HG03139 (cell line): ENCODE results near the gene RGS12.

ENCODE experiments used
- ATAC-seq: cut with Tn5 transposase; IDR thresholded peaks from one replicate; pipeline ENCODE4 v1.9.1; 2021; ENCODE audit not compliant: unreplicated experiment

The RGS12 gene

DNA sequence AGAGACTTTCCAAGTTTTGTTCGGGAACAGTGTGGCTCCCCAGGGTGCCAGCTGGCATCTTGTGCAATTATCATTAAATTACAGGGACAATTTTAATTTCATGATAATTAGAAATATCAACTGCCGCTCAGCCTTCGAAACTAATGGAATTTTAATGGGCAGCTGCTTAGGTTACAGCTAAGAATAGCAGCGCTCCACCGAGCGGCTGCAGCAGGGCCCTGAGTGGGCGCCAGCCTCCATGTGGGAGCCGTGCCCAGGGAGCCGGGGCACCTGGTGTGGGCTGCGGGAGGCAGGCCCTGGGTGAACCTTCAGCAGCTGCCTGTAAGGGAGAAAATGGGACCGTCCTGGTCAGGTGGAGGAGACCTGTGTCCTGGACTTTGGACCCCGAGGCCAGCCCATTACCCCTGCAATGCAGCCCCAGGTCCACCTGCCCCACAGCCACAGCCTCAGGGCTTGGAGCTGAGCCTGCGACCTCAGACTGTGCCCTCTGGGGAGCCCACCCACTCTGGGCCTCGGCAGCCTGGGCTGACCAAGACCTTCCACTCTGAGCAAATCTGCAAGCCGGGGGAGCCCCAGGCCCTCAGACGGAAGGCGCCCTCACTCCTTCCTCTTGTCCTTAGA is 22.7 kb upstream of the RGS12 start:
- ATAC-seq = no peak

DNA sequence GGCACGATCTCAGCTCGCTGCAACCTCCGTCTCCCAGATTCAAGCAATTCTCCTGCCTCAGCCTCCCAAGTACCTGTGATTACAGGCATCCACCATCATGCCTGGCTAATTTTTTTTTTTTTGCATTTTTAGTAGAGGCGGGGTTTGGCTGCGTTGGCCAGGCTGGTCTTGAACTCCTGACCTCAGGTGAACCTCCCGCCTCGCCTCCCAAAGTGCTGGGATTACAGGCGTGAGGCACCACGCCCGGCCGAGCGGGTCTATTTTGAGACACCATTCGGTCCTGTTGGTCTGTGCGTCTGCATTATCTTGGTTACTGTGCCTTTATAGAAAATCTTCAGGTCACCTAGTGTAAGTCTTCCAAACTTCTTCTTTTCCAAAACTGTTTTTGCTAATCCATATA is 21.7 kb upstream of the RGS12 start:
- no peak for ATAC-seq

DNA sequence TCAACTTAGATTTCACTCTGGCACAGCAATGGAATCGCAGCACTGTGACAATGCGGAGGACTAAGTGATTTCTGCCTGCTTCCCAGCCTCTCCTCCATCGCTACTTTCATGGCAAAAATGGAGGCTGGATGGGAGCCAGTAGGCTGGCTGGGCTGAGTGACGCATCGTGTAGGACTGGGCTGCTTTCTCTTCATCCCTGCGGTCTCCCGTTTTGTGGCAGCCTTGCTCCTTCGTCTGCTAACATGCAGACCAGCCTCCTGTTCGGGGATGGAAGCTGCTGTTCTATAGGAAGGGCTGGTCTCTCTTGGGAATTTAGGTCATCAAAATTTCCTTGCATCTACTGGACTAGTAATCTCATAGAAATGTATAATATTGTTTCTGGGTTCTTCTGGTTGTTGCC is 15.8 kb upstream of the RGS12 start:
- no peak for ATAC-seq

DNA sequence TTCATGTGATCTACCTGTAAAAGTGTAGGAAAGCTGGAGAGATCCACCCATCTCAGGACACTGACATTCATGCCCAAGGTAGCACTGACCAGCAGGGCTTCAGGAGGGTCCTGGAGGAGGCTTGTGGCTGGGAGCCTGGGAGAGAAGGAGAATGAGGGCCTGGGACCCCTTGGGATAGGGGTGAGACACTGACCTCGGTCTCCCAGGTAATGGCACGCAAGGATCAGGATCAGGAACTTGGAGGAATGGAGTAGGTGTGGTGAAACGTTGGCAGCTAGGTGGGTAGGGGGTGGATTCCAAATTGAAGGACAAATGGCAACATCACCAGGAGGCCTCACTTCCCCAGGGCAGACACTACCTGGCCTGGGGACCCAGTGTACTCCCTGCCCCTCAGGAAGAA is 12.4 kb upstream of the RGS12 start:
- ATAC-seq = no peak

DNA sequence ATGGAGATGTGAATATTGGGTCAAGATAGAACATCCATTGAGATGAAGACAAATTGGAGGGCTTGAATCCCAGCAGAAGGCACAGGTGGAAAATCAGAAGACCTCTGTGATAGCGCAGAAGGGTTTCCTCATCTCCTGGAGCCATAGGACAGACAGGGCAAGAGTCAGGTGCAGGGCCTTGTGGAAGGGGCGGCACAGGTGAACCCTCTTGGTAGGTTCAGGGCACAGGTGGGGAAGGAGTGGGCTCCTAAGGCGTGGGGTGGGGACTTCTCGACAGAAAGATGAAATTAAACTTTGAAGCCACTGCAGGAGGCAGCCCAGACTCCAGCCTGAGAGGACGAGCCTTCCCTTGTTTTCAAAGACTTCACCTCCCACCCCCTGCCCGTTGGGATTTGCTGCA is 9.3 kb upstream of the RGS12 start:
- ATAC-seq = no peak

DNA sequence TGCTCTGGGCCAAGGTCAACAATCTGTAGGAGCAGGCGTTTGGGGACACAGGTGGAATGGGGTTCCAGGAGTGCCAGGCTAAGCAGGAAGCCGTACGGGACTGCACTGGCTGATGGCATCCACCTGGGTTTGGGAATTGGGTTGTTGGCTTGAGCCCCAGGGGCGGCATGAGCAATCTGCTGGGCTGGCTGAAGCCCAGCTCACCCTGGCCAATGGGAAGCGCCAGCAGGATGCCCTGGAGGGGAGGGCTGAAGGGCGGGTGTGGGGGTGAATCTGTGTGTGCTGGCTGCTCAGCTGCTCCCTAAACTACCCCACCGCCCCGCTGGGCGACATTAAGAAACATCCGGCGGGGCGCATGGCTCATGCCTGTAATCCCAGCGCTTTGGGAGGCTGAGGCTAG is 8.9 kb upstream of the RGS12 start:
- ATAC-seq = no peak

DNA sequence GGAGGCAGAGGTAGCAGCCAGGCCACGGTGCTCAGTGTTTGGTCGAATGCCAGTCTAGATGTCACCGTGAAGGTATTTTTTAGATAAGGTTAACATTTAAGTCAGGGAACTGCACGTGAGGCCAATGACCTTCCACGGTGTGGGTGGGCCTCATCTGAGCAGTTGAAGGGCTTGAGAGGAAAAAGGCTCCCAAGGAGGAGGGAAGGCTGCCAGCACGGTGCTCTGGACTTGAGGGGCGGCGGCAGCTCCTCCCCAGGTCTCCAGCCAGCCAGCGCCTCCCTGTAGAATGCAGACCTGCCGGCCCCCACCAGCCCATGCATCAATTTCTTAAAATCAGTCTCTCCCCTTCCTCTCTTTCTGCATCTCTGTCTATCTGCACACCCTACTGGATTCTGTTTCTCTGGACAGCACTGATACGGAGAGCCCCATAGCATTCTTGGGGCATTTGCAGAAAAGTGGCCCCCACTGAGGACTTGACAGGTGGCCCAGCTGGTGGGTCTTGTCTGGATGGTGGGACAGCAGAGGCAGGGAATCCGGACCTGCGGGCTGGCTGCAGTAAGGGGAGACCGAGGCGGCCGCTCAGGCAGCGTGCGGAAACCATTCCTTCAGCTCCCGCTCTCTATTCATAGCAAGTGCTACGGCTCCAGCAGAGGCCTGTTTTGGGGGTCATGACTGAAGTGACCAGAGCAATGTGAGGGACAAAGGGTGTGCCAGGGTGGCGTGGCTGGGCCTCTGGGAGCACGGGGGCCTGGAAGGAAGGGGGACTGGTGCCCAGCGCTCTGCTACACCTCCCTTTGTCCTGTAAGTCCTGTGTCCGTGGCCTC is 7.9 kb upstream of the RGS12 start:
- ATAC-seq = no peak

DNA sequence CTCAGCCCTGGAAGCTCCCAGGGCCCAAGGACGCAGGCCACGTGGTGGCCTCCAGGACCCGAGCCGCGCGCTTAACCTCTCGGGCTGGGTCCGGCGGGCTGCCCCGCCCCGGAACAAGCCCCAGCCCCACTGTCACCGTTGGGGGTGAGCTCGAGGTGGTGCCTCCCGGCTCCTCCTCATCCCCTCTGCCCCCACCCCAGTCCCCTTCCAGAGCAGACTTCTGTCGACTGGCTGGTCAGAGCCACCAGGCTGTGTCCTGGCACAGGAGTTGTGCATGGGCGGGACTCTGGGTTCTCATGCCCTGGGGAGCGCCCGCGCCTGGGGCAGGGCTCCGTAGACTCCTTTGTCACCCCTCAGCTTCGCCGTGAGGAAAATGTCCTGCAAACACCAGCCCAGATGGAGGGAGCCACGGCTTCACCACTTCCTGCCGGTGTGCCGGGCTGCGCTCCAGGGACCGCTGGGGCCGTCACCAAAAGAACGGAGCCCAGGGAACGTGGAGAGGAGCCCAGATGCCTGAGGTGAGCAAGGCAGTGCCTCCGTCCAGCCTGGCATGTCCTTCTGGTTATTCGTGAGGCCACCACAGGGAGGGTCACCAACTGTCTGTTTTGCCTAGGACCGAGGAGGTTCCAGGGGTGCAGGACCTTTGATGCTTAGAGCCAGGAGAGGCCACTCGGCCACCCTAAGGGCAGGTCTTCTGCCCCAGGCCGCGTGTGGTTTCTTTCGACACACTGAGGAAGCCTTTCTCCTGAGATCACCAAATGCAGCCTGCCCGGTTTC is 7.1 kb upstream of the RGS12 start:
- ATAC-seq = peak; percentile 76

DNA sequence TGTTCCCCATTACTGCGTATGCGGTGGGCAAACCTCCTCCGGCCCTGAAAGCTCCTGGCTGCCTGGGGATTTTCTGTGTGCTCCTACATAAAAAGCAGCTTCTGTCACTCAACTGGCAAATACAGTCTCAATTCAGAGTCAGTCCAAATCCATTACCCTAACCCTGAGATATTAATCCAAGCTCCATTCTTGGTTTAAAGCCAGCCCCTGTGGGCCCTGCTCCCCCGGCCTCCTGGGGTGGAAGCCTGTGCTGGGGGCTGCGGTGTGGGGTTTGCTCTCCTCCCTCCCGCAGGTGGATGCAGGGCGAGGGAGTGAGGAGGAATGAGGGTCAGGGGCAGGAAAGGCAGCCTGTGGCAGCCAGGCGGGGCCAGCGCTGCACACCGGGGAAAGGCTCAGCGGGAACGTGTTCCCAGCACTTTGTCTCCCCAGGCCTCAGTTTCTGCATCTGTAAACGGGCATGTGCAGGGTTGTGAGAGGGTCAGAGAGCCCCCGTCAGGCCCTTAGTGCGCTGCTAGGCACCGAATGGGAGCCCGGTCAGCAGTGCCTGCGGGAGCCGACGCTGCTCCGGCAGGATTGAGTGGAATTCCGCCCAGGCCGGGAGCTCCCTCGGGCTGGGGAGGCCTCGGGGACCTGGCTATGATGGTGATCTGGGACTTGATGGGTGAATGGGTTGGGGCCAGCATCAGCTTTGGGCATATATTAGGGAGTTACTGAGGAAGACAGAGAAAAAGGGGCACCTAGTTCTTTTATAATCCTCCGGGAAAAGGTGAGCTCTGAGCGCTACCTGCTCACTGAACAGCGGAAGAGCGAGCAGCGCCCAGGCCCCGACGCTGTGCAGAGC is 6.3 kb upstream of the RGS12 start:
- no peak for ATAC-seq

DNA sequence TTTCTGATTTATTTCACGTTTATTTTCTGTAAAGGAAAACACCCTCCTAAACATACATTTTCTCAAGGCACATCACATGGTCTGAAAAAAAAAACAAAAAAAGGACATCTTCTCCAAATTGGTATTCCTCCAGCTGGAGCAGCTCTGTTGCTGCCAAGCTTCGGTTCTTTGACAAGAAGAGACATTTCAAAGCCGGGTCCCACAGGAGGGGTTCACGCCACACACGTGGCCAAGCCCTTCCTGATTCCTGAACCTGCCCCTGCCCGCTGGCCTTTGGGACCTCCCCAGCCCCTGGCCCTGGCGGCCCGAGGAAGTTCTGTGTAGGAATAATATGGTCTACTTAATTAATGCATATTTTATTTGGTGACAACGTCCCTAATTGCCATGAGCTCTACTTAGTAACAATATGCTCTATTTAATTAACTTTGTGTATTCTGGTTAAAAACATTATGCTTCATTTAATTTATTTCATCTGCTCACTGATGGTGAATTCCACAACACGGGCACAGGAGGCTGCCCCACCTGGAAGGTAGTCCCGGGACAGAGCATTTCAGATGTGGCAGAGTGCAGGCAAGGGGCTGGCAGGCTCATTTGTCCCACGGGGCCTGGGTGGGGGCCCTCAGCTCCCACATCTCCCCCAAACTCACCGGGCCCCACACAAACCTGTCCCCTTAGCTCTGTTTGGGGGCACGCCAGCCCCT is 5.4 kb upstream of the RGS12 start:
- ATAC-seq = no peak

DNA sequence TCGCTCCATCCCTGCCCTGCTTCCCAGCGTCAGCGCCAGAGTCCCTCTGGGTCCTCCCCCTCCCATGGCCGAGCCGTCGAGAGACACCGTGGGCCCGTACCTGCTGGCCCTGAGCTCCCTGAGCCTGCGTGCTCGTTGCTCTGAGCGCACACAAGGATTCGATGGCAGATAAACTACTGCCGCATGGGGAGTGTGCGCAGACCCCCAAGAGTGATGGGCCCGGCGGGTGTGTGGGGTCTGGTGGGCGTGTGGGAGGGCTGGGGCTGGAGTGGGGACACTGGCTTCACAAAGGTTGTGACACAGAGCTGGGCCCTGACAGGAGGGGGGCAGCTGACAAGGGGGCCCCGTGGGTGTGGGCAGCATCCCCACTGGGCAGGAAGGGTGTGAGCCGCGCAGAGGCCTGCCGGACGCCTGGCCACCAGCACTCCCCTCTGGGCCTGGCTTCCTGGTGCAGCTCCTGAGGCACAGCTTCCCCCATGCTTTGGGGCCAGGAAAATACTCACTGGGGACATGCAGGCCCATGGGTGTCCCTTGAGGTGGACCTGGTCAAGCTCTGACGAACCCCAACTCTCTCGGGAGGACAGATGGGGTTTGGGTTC is 4.8 kb upstream of the RGS12 start:
- ATAC-seq = no peak

DNA sequence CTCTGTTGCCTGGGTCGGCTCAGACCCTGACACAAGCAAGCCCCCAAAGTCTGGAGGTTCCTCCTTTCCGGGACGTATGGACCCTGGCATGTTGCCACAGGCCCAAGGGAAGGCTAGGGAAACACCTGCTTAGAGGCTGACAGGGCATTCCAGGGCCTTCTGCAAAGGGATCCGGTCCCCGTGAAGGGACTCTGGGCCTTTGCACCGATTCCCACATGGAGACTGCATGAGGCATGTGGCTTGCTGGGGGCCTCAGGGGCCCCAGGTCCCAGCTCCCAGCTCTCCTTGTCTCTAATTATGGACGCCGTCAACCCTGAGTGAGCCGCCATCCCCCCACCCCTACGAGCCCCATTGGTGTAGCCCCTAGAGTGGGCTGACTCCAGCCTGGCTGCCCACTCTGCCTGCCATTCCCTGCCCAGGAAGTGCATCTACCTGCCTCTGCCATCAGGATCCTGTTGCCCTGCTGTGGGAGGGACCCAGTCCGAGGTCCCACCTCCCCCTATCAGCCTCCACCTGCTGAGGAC is 4.2 kb upstream of the RGS12 start:
- ATAC-seq = no peak

DNA sequence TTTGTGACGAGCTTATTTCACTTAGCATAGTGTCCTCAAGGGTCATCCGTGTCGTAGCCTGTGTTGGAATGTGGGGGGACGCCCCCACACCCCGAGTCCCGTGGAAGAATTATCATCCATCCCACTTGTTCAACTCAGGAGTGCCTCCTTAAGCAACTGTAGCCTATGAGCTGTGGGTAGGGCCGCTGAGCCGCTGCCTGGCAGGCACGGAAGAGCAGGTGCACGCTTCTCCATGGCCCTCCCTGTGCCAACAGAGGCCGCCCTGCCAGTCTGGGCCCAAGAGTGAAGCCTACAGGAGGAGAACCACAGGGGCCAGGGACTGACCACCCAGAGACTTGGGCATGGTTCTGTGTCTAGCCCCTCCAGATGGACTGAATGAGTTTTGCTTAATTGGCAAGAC is 2.3 kb upstream of the RGS12 start:
- no peak for ATAC-seq

DNA sequence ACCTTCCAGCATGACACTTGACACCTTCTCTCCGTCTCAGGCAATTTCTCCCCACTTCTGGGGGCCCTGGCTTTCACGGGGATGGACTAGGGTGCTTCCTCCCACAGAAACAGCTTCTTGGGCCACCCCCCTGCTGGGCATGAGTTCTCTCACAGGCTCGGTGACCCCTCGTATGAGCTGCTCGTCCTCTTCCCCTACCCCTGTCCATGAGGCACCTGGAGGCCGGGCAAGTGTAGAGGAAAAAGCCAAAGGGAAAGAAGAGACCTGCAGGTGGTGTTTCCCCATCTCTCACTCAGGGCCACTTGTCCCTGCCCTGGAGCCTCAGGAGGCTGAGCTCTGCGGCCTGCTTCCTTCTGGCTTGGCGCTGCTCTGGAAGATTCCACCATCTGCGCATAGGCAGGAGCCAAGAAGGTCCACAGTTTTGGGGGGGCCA is 1.9 kb upstream of the RGS12 start:
- ATAC-seq = no peak

DNA sequence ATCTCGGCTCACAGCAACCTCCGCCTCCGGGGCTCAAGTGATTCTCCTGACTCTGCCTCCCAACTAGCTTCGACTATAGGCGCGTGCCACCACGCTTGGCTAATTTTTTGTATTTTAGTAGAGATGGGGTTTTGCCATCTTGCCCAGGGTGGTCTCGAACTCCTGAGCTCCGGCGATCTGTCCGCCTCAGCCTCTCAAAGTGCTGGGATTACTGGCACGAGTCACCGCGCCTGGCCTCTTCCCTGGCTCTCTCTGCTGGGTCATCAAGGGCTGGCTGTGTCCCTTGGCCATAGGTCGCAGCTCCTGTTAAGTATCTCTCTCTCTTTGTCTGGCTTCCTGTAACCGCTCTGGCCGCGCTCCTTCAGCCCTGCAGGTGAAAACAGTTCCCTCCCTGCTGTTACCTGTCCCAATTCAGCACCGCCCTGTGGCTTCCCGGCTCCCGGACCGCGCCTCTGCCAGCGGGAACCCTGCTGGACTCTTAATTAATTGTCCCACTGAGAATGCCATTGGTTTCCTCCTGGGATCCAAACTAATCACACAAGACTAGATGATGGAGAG is 1.3 kb upstream of the RGS12 start:
- ATAC-seq = no peak

DNA sequence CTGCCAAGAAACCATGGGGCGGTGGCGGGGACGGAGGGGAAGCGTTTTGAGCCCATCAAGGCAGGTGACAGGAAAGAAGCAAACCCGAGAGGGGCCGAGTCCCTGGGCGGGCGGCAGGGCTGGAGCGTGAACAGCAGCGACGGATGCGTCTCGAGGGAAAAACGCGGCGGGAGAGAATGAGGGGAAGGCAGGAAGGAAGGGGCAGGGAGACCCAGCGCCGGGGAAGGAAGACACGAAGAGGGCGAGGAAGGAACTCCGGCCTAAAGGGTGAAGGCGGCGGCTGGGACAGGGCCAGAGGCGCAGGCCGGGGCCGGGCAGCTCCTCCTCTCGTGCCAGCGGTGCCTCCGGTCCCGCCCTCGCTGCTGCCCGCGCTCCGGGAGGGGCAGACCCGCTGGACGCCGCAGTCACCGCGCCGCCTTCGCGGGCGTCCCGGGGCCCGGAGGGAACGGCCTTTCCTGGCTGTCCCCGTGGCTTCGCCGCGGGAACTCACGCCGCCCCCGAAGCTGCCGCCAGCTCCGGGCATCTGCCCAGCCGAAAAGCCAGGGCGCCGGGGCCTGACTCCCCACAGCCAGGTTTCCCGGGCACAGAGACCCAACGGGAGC is 751 bp upstream of the RGS12 start:
- peak; percentile 4 for ATAC-seq

DNA sequence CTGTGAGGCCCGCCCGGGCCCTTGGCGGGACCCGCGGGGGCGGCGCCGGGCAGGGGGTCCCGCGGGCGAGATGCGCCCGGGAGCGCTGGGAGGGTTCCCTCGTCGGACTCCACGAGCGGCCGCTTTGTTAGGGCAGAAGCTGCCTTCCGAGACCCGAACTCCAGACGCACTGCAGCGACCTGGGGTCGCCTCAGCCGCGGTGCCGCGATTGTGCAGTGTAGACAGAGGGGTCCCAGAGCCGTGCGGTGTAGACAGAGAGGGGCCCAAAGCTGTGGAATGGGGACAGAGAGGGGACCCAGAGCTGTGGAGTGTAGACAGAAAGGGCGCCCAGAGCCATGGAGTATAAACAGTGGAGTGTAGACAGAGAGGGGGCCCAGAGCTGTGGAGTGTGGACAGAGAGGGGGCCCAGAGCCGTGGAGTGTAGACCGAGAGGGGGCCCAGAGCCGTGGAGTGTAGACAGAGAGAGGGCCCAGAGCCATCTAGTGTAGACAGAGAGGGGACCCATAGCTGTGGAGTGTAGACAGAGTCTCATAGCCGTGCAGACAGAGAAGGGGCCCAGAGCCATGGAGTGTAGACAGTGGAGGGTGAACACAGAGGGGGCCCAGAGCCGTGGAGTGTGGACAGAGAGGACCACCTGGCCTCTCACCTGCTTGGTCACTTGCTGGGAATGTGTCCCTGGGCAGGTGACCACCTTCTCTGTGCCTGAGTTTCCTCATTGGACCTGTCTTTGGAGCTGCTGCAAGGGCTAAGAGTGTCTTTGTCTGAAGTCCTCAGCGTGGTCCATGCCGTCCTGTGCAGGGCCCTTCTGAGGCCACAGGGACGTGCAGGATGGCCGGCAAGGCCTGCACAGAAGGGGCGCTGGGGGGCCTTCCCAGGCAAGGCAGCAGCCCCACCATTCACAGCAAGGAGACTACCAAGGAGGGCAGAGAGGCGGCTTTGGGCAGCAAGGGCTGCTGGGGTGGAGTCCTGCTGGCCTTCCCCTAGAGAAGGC is 875 bp downstream of the RGS12 start:
- peak; percentile 6 for ATAC-seq
